Nephron (organoid): Measurements from ENCODE around the gene FBXO2.

Experiments used
- H3K27ac Mint-ChIP-seq, 3 experiments: 2 replicates each; pipeline ENCODE4 v1.8.0; 2020; ENCODE audit warnings: mixed read lengths in 3 of 3, mild to moderate bottlenecking in 2 of 3, moderate library complexity in 1 of 3
- H3K27me3 Mint-ChIP-seq: 2 replicates; pipeline ENCODE4 v1.8.0; 2021; ENCODE audit warnings: low read depth, mild to moderate bottlenecking, moderate library complexity, mixed read lengths
- H3K36me3 Mint-ChIP-seq: 2 replicates; pipeline ENCODE4 v1.8.0; 2020; ENCODE audit warnings: low read depth, mixed read lengths
- H3K4me1 Mint-ChIP-seq: 2 replicates; pipeline ENCODE4 v1.8.0; 2020; ENCODE audit warnings: mixed read lengths
- H3K4me3 Mint-ChIP-seq, 3 experiments: 2 replicates each; pipeline ENCODE4 v1.8.0; 2020; ENCODE audit warnings: mild to moderate bottlenecking in 3 of 3, mixed read lengths in 3 of 3, moderate library complexity in 2 of 3
- H3K9me3 Mint-ChIP-seq: 2 replicates; pipeline ENCODE4 v1.8.0; 2020; ENCODE audit warnings: mixed read lengths
- CTCF ChIP-seq, 3 experiments: fragments of 200-600 bp; sonication (generic); IDR thresholded peaks; one replicate each; pipeline ENCODE4 v1.5.0; 2021; ENCODE audit warnings: antibody characterized with exemption in 3 of 3; ENCODE audit not compliant: unreplicated experiment in 3 of 3

Gene FBXO2

GRCh38 chr1:11620405-11620804 lies 33.8 kb downstream of the FBXO2 start:
- peaks cover 19% of the 10 kb centered on the region for H3K27me3 Mint-ChIP-seq
- no peak overlapping the region for H3K4me3 Mint-ChIP-seq
- H3K9me3 Mint-ChIP-seq: no peaks in the 10 kb centered on the region
- no peaks in the 10 kb centered on the region for H3K4me1 Mint-ChIP-seq
- TF ChIP-seq CTCF (IDR thresholded peaks at IDR 0.05; ENCODE audit: unreplicated experiment in 3 of 3): no peak
- no peaks in the 10 kb centered on the region for H3K36me3 Mint-ChIP-seq
- no peak overlapping the region for H3K27ac Mint-ChIP-seq

GRCh38 chr1:11617741-11618140 lies 36.5 kb downstream of the FBXO2 start:
- H3K36me3 Mint-ChIP-seq: no peaks in the 10 kb centered on the region
- H3K27me3 Mint-ChIP-seq: peaks cover 29% of the 10 kb centered on the region
- H3K27ac Mint-ChIP-seq: no peak overlapping the region
- no peak overlapping the region for H3K4me3 Mint-ChIP-seq
- H3K4me1 Mint-ChIP-seq: no peaks in the 10 kb centered on the region
- no peak for TF ChIP-seq CTCF (IDR thresholded peaks at IDR 0.05; ENCODE audit: unreplicated experiment in 3 of 3)
- no peaks in the 10 kb centered on the region for H3K9me3 Mint-ChIP-seq

- peaks cover 31% of the 10 kb centered on the region for H3K27me3 Mint-ChIP-seq
- no peaks in the 10 kb centered on the region for H3K36me3 Mint-ChIP-seq
- H3K4me1 Mint-ChIP-seq: no peaks in the 10 kb centered on the region
- no peak overlapping the region for H3K4me3 Mint-ChIP-seq
- no peaks in the 10 kb centered on the region for H3K9me3 Mint-ChIP-seq
- no peak overlapping the region for H3K27ac Mint-ChIP-seq
- TF ChIP-seq CTCF (IDR thresholded peaks at IDR 0.05; ENCODE audit: unreplicated experiment in 3 of 3): no peak
Observed at GRCh38 chr1:11617314-11617713, 36.9 kb downstream of the FBXO2 start.

GRCh38 chr1:11616766-11617165 lies 37.5 kb downstream of the FBXO2 start:
- Mint-ChIP-seq H3K36me3 (no peaks in the 10 kb centered on the region), H3K4me1 (no peaks in the 10 kb centered on the region), H3K4me3 (no peak overlapping the region), H3K27me3 (peaks cover 30% of the 10 kb centered on the region), H3K27ac (no peak overlapping the region), H3K9me3 (no peaks in the 10 kb centered on the region)
- TF ChIP-seq CTCF (IDR thresholded peaks at IDR 0.05; ENCODE audit: unreplicated experiment in 3 of 3): no peak

- Mint-ChIP-seq H3K4me3 (no peak overlapping the region), H3K4me1 (no peaks in the 10 kb centered on the region), H3K36me3 (no peaks in the 10 kb centered on the region), H3K27me3 (peaks cover 35% of the 10 kb centered on the region), H3K27ac (no peak overlapping the region), H3K9me3 (no peaks in the 10 kb centered on the region)
- TF ChIP-seq CTCF (IDR thresholded peaks at IDR 0.05; ENCODE audit: unreplicated experiment in 3 of 3): no peak
Observed at GRCh38 chr1:11615090-11615489, 39.1 kb downstream of the FBXO2 start.

GRCh38 chr1:11613347-11613746 lies 40.9 kb downstream of the FBXO2 start:
- Mint-ChIP-seq H3K9me3 (peaks cover 2% of the 10 kb centered on the region), H3K36me3 (no peaks in the 10 kb centered on the region), H3K4me3 (no peak overlapping the region), H3K27me3 (peaks cover 35% of the 10 kb centered on the region), H3K27ac (no peak overlapping the region), H3K4me1 (no peaks in the 10 kb centered on the region)
- TF ChIP-seq CTCF (IDR thresholded peaks at IDR 0.05; ENCODE audit: unreplicated experiment in 3 of 3): no peak
